SU-DHL-6 (cell line): ENCODE data around the gene MEIS2.

Source experiments
- H2AFZ ChIP-seq: fragments of 200-600 bp; sonication (generic); 2 replicates; pipeline ENCODE4 v1.6.1; 2014; ENCODE audit warnings: low read depth, mild to moderate bottlenecking, moderate library complexity, mixed read lengths, antibody characterized with exemption, low read length; ENCODE audit not compliant: severe bottlenecking
- H3F3A ChIP-seq: fragments of 200-600 bp; shearing (Covaris generic); 2 replicates; pipeline ENCODE4 v1.6.0; 2016; ENCODE audit warnings: antibody characterized with exemption, mild to moderate bottlenecking; ENCODE audit not compliant: insufficient read depth
- H3K27ac ChIP-seq: fragments of 200-600 bp; sonication (generic); 2 replicates; pipeline ENCODE4 v1.5.1; 2016; ENCODE audit warnings: low read depth, mild to moderate bottlenecking, low read length, moderate library complexity, mixed read lengths
- H3K27me3 ChIP-seq: fragments of 200-600 bp; sonication (generic), shearing (Covaris generic); 2 replicates; pipeline ENCODE4 v1.6.0; 2014; ENCODE audit warnings: mild to moderate bottlenecking, low read length
- H3K36me3 ChIP-seq: fragments of 200-600 bp; sonication (generic); 2 replicates; pipeline ENCODE4 v1.6.1; 2014; ENCODE audit warnings: mild to moderate bottlenecking, low read length, mixed read lengths
- H3K4me2 ChIP-seq: fragments of 300-600, 200-600 bp; shearing (Covaris generic), sonication (generic); 2 replicates; pipeline ENCODE4 v1.6.0; 2014; ENCODE audit warnings: low read length, low read depth, mild to moderate bottlenecking; ENCODE audit not compliant: poor library complexity, severe bottlenecking
- H3K4me3 ChIP-seq: fragments of 200-600 bp; sonication (generic); 2 replicates; pipeline ENCODE4 v1.5.1; 2014; ENCODE audit warnings: antibody characterized with exemption, low read length, mild to moderate bottlenecking, mixed read lengths; ENCODE audit not compliant: insufficient read depth, poor library complexity, severe bottlenecking
- H3K79me2 ChIP-seq: fragments of 200-600 bp; sonication (generic); 2 replicates; pipeline ENCODE4 v1.6.1; 2014; ENCODE audit warnings: mild to moderate bottlenecking, low read length, moderate library complexity; ENCODE audit not compliant: insufficient read depth
- H3K9ac ChIP-seq: fragments of 200-600 bp; sonication (generic); 2 replicates; pipeline ENCODE4 v1.7.0; 2014; ENCODE audit warnings: mild to moderate bottlenecking, low read length
- H3K9me2 ChIP-seq: fragments of 200-600 bp; sonication (generic); replicated peaks from 2 replicates; pipeline ENCODE4 v1.6.1; 2014; ENCODE audit warnings: low read length; ENCODE audit not compliant: insufficient read depth
- H3K9me3 ChIP-seq: fragments of 200-600 bp; sonication (generic); 2 replicates; pipeline ENCODE4 v1.6.1; 2014; ENCODE audit warnings: low read length, mixed read lengths; ENCODE audit not compliant: insufficient read depth
- H4K20me1 ChIP-seq: fragments of 200-600 bp; sonication (generic); 2 replicates; pipeline ENCODE4 v1.6.1; 2014; ENCODE audit warnings: low read depth, mild to moderate bottlenecking, antibody characterized with exemption, low read length, moderate library complexity, mixed read lengths
- CTCF ChIP-seq: fragments of 200-600 bp; sonication (generic); IDR thresholded peaks from one replicate; pipeline ENCODE4 v1.5.1; 2017; ENCODE audit warnings: antibody characterized with exemption, mild to moderate bottlenecking, low read length, moderate library complexity; ENCODE audit not compliant: insufficient read depth, poor library complexity, severe bottlenecking
- EZH2phosphoT487 ChIP-seq: fragments of 200-600 bp; sonication (generic), shearing (Covaris generic); conservative IDR thresholded peaks from 2 replicates; pipeline ENCODE4 v1.6.1; 2018; ENCODE audit warnings: mild to moderate bottlenecking, antibody characterized with exemption, low read length, moderate library complexity, mixed read lengths

MEIS2 gene

GRCh38 chr15:37050345-37050744 lies 50.0 kb downstream of the MEIS2 start:
- Histone ChIP-seq H3F3A (no peaks in the 10 kb centered on the region), H3K4me2 (no peak overlapping the region), H4K20me1 (no peaks in the 10 kb centered on the region), H3K9me2 (no peaks in the 10 kb centered on the region), H3K36me3 (0 out of 2 replicates have a peak, but pooled peaks cover 3% of the 10 kb centered on the region), H3K27ac (no peak overlapping the region), H3K9ac (no peak overlapping the region), H2AFZ (no peak overlapping the region), H3K9me3 (no peaks in the 10 kb centered on the region), H3K27me3 (no peaks in the 10 kb centered on the region), H3K4me3 (no peak overlapping the region), H3K79me2 (no peaks in the 10 kb centered on the region)
- TF ChIP-seq CTCF, result no peak
- no peak for TF ChIP-seq EZH2phosphoT487

GRCh38 chr15:37046876-37047614 lies 53.3 kb downstream of the MEIS2 start:
- Histone ChIP-seq H2AFZ (no peak overlapping the region), H3K79me2 (no peaks in the 10 kb centered on the region), H3K4me2 (no peak overlapping the region), H3K36me3 (peaks cover 3% of the 10 kb centered on the region; the same call in 1 of the 2 replicates), H3K27ac (no peak overlapping the region), H4K20me1 (no peaks in the 10 kb centered on the region), H3K9ac (no peak overlapping the region), H3K9me3 (no peaks in the 10 kb centered on the region), H3K9me2 (no peaks in the 10 kb centered on the region), H3K27me3 (no peaks in the 10 kb centered on the region), H3K4me3 (no peak overlapping the region), H3F3A (no peaks in the 10 kb centered on the region)
- TF ChIP-seq CTCF (no peak), EZH2phosphoT487 (no peak)

GRCh38 chr15:37045859-37046740 lies 54.2 kb downstream of the MEIS2 start:
- H3K9me3 ChIP-seq, result no peaks in the 10 kb centered on the region
- H3K79me2 ChIP-seq, result no peaks in the 10 kb centered on the region
- TF ChIP-seq CTCF (no peak), EZH2phosphoT487 (no peak)
- no peak overlapping the region for H3K4me3 ChIP-seq
- peaks cover 3% of the 10 kb centered on the region; the same call in 1 of the 2 replicates for H3K36me3 ChIP-seq
- H3K9ac ChIP-seq, result no peak overlapping the region
- no peaks in the 10 kb centered on the region for H4K20me1 ChIP-seq
- H3K27me3 ChIP-seq, result no peaks in the 10 kb centered on the region
- H3K27ac ChIP-seq, result no peak overlapping the region
- H3K4me2 ChIP-seq, result no peak overlapping the region
- H3F3A ChIP-seq, result no peaks in the 10 kb centered on the region
- H2AFZ ChIP-seq, result no peak overlapping the region
- no peaks in the 10 kb centered on the region for H3K9me2 ChIP-seq
